Lung microvascular endothelial cell (primary cell): Measurements from ENCODE around the gene MS4A4E. TPM values are rescaled to one million over a fixed set of nuclear protein-coding genes. Genes with fewer than 3 reads are reported as not detected.
"Not testable (repeated sequence)": the region's sequence is repeated elsewhere in the genome, so short reads cannot be mapped to it uniquely, and the experiment has no call there.

Experiments used
- DNase-seq, 2 donors: peaks; one replicate each; pipeline versions ENCODE4 v3.0.0 to v3.0.0-alpha.2; 2010; ENCODE audit warnings: low read depth in 2 of 2
- total RNA-seq: library from RNA; depleted of rRNA; stranded (reverse); fragments of >200 nt; gene quantifications from 2 replicates; pipeline ENCODE4 v1.2.1, GENCODE V29; 2014

Gene MS4A4E
- total RNA-seq, result not detected in 2 replicates

DNA sequence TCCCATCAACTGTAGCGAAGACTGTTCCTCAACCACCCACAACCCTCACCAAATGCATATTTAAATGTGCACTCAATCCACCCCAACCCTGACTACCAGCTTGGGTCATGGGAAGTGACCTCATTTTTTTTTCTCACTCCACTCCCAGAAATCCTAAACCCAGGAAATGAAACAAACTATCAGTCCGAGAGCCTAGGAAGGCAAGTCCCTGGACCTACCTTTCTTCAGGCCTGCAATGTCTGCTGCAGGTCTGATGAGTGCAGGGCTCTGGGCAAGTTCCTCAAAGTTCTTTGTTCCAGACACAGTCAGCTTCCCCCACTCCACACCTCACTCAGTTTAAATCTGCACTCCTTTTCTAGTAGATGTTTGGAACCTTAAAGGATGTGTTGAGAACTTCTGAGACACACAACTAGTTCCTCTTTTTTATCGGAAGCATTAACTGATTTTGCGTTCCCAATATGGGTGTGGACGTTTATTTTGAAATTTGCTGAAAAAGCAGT, at the start of gene MS4A4E:
Gene MS4A4E (minus strand): TSS at position 398 of the 500 bp plus-strand sequence. CDS start 13,082 bp downstream, outside the sequence.
- no peak for DNase-seq

DNA sequence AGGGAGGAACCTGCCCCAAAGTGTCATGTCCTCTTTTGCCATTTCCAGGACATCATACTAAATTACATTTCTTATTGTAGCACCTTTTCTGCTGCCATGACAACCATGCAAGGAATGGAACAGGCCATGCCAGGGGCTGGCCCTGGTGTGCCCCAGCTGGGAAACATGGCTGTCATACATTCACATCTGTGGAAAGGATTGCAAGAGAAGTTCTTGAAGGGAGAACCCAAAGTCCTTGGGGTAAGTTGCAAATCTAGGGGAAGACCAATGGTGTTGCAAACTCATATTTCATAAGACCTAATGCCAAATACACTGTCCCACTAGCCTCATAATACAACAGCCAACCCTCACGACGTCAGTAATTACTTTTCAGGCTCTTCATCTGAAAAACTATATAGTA, 49.2 kb upstream of the MS4A4E start:
- DNase-seq, result no peak

DNA sequence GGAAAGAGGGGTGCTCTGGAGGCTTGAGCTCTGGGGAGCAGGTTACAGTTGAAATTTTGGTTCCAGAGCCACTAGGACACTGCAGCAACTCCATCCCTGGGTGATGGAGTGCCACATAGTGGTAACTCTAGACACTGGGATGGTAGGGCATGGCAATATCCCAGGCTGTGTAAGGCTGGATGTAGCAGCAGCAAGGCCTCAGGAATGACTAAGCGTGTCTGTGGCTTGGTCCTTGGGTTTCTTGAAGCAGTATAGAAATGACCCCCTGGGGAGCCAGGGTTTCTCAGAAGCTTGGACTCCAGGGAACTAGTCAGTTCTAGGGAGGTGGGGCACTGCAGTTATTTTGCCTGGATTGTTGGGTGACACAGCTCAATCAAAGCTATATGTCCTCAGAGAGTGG, 45.6 kb upstream of the MS4A4E start:
- no peak for DNase-seq

- DNase-seq, result not testable (repeated sequence)
Measured at GRCh38 chr11:60285411-60286126, 42.6 kb upstream of the MS4A4E start.

DNA sequence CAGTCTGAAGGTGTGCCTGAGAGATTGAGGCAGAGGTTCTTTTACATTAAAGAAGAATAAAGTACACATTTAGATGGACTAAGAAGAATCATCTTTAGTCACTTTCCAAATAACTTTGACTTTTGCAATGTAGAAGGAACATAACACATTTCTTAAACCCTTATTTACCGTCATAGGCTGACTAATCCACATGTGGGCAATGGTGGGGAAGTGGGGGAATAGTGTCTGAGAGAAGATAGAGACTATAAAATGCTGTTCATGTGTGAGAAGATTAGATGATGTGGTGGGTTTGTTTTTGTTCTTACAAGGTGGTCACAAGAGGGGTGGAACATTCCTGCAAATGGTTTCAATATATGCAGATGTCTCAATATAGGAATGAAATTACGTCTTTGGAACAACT, 39.3 kb upstream of the MS4A4E start:
- DNase-seq, result no peak

GRCh38 chr11:60281485-60281884, 38.5 kb upstream of the MS4A4E start:
- no peak for DNase-seq

DNA sequence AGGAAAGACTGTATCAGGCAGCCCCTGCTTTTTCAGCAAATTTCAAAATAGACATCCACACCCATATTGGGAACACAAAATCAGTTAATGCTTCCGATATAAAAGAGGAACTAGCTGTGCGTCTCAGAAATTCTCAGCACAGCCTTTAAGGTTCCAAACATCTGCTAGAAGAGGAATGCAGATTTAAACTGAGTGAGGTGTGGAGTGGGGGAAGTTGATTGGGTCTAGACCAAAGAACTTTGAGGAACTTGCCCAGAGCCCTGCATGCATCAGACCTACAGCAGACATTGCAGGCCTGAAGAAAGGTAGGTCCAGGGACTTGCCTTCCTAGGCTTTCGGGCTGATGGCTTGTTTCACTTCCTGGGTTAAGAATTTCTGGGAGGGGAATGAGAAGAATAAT, 37.5 kb upstream of the MS4A4E start, which contains the start of gene MS4A4A:
Gene MS4A4A (plus strand): TSS at position 255 of the 400 bp plus-strand sequence. CDS start 10 bp downstream, at position 265.
- DNase-seq, result no peak

DNA sequence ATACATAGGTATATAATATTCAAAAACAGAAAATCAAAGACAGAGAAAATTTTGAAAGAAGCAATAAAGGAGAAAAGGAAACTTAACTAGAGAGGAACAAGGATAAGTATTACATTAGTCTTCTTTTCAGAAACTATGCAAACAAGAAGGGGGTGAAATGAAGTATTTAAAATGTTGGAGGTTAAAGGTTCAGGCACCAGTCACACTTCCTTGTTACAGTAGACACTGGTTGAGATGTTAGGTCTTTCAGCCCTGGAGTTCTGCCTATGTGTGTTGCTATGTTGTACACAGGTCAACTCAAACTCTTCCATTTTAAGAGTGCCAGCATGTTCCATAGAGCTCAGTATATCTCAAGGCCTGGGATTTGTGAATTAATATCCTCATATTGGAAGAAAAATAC, 31.5 kb upstream of the MS4A4E start:
- no peak for DNase-seq

DNA sequence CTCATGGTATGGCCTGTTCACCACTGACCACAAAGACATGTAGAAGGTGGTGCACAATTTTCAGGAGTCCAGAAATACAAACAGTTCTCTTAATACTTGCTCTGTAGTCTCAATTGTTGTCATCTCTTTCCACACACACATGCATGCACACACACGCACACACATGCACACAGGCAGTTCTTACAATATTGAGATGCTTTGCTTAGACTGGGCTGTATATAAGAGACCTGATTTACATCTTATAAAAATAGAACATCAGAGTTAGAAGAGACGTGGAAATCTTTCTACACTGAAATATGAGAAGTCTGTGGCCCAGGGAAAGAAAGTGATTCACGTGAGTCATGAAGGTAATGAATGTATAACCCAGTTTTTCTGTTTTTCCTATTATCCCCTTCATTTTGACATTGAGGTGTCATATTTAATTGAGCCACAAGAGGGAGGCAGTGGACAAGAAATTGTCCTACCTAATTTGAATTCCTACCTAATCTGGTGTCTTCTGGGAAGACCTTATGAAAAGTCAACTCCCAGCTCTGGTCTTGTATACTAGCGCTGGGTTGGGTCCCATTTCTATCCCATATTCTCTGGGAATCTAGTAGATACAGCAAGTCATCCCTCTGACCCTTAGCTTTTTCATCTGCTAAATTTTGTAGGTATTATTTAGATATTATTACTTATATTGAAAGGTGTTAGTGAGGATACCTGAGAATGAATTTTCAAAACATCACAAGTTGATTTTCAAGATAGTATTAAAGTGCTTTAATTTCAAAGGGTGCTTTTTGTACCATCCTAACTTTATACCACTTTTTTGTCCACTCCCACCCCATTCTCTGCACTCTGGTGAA, 22.7 kb upstream of the MS4A4E start:
- peak; percentile 31 to 48 for DNase-seq

DNA sequence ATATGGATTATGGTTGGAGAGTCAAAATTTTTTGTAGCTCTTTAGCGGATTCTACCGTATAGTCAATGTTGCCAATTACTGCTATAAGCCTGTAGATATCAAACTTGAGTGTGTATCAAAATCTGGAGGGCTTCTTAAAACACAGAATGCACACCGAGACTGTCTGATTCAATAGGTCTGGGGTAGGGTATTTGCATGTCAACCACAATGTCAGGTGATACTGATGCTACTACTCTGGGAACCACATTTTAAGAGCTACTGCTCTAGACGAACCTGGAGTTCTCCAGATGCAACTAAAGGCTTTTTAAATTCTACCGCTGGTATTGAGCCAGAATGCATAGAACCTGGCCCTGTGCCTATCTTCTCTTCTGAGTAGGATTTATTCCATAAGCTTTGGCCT, 21.7 kb upstream of the MS4A4E start:
- DNase-seq, result no peak

DNA sequence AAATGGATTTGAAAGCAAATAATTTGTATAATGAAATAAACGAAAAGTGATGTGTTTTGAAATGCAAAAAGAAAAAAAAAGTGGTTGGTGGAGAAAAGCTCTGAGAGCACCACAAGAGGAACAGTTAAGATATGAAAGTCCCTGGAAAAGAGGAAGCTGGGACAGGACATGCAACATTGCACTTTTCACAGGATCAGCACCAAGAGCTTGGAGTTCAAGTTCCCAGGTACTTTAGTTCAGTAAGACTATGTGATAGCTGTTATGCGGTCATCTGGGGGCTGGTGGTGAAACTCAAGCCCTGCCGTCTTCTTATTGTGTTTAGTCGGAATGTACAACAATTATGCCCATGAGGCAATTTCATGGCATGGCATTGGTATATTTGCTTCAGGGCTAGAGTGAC, 20.5 kb upstream of the MS4A4E start:
- DNase-seq, result no peak

DNA sequence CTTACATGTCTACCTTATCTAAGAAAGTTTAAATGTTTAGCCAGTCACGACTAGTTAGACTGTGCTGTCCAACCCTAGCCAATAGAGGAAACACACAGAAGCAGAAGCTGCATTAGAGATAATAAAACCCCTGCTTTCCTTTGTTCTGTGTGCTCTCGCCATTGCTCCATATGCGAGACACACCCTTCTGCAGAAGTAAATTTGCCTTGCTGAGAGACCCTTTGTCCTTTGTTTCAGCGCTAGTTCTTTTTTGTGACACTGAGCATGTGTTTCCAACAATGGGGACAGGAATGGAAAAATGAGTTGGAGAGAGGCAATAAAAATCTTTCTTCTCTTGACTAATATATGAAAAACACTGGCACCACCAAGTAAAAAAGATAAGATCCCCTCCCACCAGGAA, 18.1 kb upstream of the MS4A4E start:
- DNase-seq, result no peak

DNA sequence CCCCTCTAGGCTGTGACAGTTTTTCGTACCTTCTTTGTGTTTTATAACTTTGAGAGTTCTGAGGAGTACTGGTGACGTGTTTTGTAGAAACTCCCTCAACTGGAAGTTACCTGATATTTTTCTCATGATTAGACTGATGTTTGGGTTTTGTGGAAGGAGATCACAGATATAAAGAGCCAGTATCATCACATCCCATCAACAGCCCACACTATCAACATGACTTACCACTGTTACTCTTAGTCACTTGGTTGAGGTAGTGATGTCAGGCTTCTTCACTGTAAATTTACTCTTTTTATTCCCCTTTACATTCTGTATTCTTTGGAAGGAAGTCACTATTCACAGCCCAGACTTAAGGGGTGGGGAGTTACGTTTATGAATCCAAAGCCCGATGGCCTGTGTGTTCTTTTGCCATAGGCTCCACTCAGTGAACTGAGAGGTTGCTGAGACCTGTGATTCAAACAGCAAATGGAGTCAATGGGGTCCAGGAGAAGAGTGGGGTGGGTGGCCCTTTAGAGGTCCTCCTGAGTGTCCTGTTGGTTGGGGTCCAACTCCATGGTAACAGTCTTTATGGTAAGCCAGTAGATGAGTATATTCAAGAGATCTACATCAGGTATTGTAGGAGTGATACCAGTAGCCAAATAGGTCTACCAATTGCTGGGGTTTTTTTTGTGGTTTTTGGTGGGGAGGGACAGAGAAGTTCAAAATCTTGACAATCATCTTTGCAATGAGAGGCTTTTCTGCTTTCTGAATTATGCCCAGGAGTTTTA, 15.2 kb upstream of the MS4A4E start:
- no peak for DNase-seq

- DNase-seq, result no peak
Measured at GRCh38 chr11:60252213-60253108, 9.5 kb upstream of the MS4A4E start.

- peak in 1 of 2 donors; percentile 43 for DNase-seq
Measured at GRCh38 chr11:60251485-60252212, 8.7 kb upstream of the MS4A4E start.

DNA sequence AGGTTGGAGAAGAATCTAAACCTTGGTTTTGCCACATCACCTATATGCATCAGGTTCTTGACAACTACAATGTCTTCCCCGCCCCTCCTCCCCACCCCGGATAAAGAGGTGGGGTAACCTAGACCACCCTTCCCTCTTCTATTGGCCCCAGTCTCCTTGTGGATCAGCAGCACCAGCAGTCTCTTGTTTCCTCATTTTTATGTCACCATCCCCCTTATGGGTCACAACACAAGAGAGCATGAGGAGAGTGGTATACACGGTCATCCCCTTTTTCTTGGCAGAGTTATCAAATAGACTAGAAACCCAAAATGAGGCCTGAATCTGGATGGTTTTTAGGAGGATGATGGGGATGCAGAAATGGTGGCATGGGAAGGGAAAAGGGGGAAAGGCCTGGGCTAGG, 1.2 kb downstream of the MS4A4E start:
- no peak for DNase-seq

GRCh38 chr11:60240662-60241061, 2.3 kb downstream of the MS4A4E start:
- no peak for DNase-seq

DNA sequence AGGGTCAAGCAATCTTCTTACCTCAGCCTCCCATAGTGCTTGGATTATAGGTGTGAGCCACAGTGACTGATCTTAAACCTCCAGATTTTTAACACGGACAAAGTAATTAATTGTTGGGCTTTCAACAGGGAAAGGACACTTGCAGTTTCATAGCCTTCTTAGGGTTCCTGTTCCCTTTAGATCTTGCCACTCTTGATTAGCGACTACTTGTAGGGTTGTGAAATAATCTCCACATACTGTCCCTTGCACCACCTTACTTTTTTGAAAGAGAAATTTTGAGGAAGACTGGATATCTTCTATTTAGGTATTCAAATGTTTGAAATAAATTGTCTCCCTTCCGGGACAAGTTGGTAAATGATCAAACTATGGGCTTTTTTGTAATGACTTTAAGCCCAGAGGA, 7.6 kb downstream of the MS4A4E start:
- no peak for DNase-seq

DNA sequence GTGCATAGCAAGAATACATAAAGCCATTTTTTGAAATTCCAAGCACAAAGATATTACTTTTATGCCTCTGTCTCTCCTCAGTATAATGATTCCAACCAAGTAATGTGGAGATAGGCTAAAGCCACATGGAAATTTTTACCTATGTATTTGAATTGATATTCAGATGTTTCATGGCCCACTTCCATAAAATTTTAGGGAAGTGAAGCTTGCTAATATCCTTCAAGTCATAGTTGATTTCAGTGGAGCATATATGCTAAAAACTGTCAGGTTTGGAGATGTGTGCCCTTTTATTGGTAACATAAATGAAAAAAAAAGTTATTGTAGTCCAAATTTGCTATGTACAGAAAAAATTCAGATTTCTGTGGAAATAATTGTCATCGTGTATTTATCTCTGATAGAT, 12.3 kb downstream of the MS4A4E start:
- no peak for DNase-seq

GRCh38 chr11:60222141-60222540, 20.8 kb downstream of the MS4A4E start:
- no peak for DNase-seq
